SJSA1 (cell line): ENCODE measurements around the gene DLG2. TPM values are rescaled to one million over a fixed set of nuclear protein-coding genes. Genes with fewer than 3 reads are reported as not detected.

Experiments
- DNase-seq, 2 experiments: peaks; one replicate each; pipeline ENCODE4 v3.0.0-alpha.2; 2015 to 2020; ENCODE audit warnings: low spot score in 2 of 2, low read depth in 1 of 2
- H3K27ac ChIP-seq: fragments of 250-450 bp; sonication (Bioruptor Pico); 2 replicates; pipeline ENCODE4 v1.5.1; 2020; ENCODE audit warnings: mild to moderate bottlenecking, moderate library complexity
- H3K27me3 ChIP-seq: fragments of 250-450 bp; sonication (Bioruptor Pico); replicated peaks from 2 replicates; pipeline ENCODE4 v1.5.1; 2020; ENCODE audit warnings: mild to moderate bottlenecking, moderate library complexity
- H3K36me3 ChIP-seq: fragments of 250-450 bp; sonication (Bioruptor Pico); 2 replicates; pipeline ENCODE4 v1.5.1; 2020; ENCODE audit warnings: mild to moderate bottlenecking
- H3K4me1 ChIP-seq: fragments of 250-450 bp; sonication (Bioruptor Pico); replicated peaks from 2 replicates; pipeline ENCODE4 v1.6.1; 2021; ENCODE audit warnings: mild to moderate bottlenecking
- H3K4me3 ChIP-seq: fragments of 250-450 bp; sonication (Bioruptor Pico); 2 replicates; pipeline ENCODE4 v1.5.1; 2020; ENCODE audit warnings: mild to moderate bottlenecking
- H3K9me3 ChIP-seq: fragments of 250-450 bp; sonication (Bioruptor Pico); replicated peaks from 2 replicates; pipeline ENCODE4 v1.5.1; 2020; ENCODE audit warnings: mild to moderate bottlenecking
- total RNA-seq: library from RNA; depleted of rRNA; stranded (reverse); fragments of >200 nt; shearing (Covaris generic); gene quantifications from 2 replicates; pipeline ENCODE4 v1.2.3, GENCODE V29; 2014

DLG2 gene
- total RNA-seq, 1 experiment from 2014 or later: 0.13 TPM

- H3K36me3 ChIP-seq: no peaks in the 10 kb centered on the region
- H3K27me3 ChIP-seq: no peaks in the 10 kb centered on the region; the same call in 1 of the 2 replicates
- no peaks in the 10 kb centered on the region for H3K9me3 ChIP-seq
- H3K27ac ChIP-seq: no peak overlapping the region
- H3K4me3 ChIP-seq: no peak overlapping the region
- no peaks in the 10 kb centered on the region for H3K4me1 ChIP-seq
- DNase-seq: no peak
Observed at GRCh38 chr11:85572056-85572455, 55.1 kb downstream of the DLG2 start.

GRCh38 chr11:85569525-85569924 is 57.6 kb downstream of the DLG2 start:
- Histone ChIP-seq H3K36me3 (no peaks in the 10 kb centered on the region), H3K27me3 (no peaks in the 10 kb centered on the region; the same call in 1 of the 2 replicates), H3K9me3 (no peaks in the 10 kb centered on the region), H3K4me1 (no peaks in the 10 kb centered on the region), H3K27ac (no peak overlapping the region), H3K4me3 (no peak overlapping the region)
- no peak for DNase-seq

GRCh38 chr11:85558411-85558810 is 68.7 kb downstream of the DLG2 start:
- Histone ChIP-seq H3K9me3 (no peaks in the 10 kb centered on the region), H3K4me1 (no peaks in the 10 kb centered on the region), H3K36me3 (no peaks in the 10 kb centered on the region), H3K27me3 (no peaks in the 10 kb centered on the region), H3K27ac (no peak overlapping the region), H3K4me3 (no peak overlapping the region)
- no peak for DNase-seq

DNA sequence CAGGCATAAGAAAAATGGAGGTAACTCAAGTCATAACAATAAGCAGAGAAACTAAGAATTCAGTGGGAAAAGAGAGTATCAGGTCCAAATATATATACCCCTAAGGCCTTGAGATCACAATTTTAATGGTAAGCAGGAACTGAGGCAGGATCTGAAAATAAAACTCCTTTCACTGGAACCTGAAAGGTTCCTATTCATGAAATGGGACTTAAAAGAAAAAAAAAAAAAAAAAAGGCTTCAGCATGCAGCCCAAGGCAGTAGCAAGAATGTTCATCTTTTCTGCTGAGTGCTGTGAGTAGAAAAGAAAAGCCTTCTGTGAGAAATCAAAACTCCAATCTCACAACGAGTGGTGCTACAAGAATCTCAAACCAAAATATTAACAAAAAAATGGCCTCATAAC is 75.3 kb downstream of the DLG2 start:
- no peaks in the 10 kb centered on the region for H3K4me1 ChIP-seq
- H3K36me3 ChIP-seq: no peaks in the 10 kb centered on the region
- no peaks in the 10 kb centered on the region for H3K9me3 ChIP-seq
- no peak overlapping the region for H3K4me3 ChIP-seq
- H3K27ac ChIP-seq: no peak overlapping the region
- H3K27me3 ChIP-seq: no peaks in the 10 kb centered on the region
- DNase-seq: no peak

DNA sequence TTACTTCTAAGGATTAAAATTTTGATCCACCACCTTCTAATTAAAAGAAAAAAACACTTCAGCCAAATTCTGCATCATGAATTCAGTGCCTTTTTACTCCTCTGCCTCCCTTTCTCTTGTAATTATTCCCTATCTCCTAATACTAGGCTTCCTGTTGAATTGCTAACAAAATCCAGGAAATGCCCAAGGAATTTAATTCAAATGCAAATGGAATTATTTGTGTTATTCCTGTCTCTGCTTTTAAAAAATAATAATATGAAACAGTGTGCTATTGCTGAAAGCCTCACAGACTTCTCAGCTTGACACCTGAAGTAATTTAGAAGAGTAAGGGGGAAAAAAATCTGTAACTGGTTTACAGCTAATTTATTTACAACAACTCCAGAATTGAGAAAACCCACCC is 85.5 kb downstream of the DLG2 start:
- Histone ChIP-seq H3K4me1 (no peaks in the 10 kb centered on the region), H3K27me3 (no peaks in the 10 kb centered on the region), H3K9me3 (no peaks in the 10 kb centered on the region), H3K36me3 (no peaks in the 10 kb centered on the region), H3K27ac (no peak overlapping the region), H3K4me3 (no peak overlapping the region)
- no peak for DNase-seq

- H3K36me3 ChIP-seq: no peaks in the 10 kb centered on the region
- H3K4me1 ChIP-seq: no peaks in the 10 kb centered on the region
- DNase-seq: no peak
- no peak overlapping the region for H3K4me3 ChIP-seq
- H3K27ac ChIP-seq: no peak overlapping the region
- H3K9me3 ChIP-seq: no peaks in the 10 kb centered on the region
- no peaks in the 10 kb centered on the region for H3K27me3 ChIP-seq
Observed at GRCh38 chr11:85540635-85541205, 86.4 kb downstream of the DLG2 start.

DNA sequence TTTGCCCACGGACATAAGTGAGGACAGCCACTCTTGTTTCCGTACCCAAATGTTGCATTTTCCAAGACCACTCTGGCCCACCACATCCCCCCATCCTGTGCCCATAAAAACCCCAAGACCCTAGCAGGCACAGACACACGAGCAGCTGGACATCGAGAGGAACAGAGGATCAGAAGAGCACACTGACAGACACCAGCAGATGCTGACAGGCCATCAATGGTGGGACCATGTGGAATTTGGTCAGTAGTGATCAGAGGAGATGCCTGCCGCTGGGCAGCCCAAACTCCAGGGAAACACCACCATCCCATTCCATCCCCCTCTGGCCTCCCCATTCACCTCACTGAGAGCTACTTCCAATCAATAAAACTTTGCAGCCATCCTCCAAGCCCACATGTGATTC is 87.0 kb downstream of the DLG2 start:
- Histone ChIP-seq H3K4me1 (no peaks in the 10 kb centered on the region), H3K27ac (no peak overlapping the region), H3K4me3 (no peak overlapping the region), H3K27me3 (no peaks in the 10 kb centered on the region), H3K9me3 (no peaks in the 10 kb centered on the region), H3K36me3 (no peaks in the 10 kb centered on the region)
- DNase-seq: no peak

- no peaks in the 10 kb centered on the region for H3K9me3 ChIP-seq
- DNase-seq: no peak
- no peaks in the 10 kb centered on the region for H3K36me3 ChIP-seq
- H3K4me1 ChIP-seq: no peaks in the 10 kb centered on the region
- no peak overlapping the region for H3K27ac ChIP-seq
- H3K4me3 ChIP-seq: no peak overlapping the region
- H3K27me3 ChIP-seq: no peaks in the 10 kb centered on the region
Observed at GRCh38 chr11:85539740-85540139, 87.4 kb downstream of the DLG2 start.

DNA sequence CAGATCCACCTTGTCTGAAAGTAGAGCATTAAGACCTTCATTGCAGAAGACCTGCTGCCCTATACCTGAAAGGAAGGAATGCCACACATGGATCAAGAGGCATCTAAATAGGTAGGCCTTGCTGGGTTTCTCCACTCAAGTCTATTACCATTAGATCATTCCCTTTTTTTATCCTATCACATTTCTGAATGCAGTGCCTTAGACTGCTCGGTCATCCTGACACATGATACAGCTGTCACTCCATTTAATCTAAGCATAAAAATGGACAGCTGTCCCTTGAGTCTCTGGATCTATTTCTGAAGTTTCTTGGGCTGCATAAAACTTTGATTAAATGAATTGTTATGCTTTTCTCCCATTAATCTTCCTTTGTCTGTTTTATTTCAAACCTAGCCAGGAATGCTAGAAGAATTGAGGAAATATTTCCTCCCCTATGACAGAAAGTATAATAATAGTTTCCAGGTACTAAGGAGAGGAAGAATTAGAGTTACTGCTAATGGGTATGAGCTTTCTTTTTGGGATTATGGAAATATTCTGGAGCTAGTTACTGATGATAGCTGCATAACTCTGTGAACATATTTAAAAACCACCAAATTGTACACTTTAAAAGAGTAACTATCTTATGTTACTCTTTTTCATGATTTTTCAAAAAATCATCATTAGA is 88.0 kb downstream of the DLG2 start:
- DNase-seq: no peak
- Histone ChIP-seq H3K27ac (no peak overlapping the region), H3K4me3 (no peak overlapping the region), H3K36me3 (no peaks in the 10 kb centered on the region), H3K27me3 (no peaks in the 10 kb centered on the region), H3K4me1 (no peaks in the 10 kb centered on the region), H3K9me3 (no peaks in the 10 kb centered on the region)

- Histone ChIP-seq H3K4me1 (no peaks in the 10 kb centered on the region), H3K27ac (no peak overlapping the region), H3K27me3 (no peaks in the 10 kb centered on the region), H3K4me3 (no peak overlapping the region), H3K36me3 (no peaks in the 10 kb centered on the region), H3K9me3 (no peaks in the 10 kb centered on the region)
- DNase-seq: no peak
Observed at GRCh38 chr11:85536438-85536837, 90.7 kb downstream of the DLG2 start.

DNA sequence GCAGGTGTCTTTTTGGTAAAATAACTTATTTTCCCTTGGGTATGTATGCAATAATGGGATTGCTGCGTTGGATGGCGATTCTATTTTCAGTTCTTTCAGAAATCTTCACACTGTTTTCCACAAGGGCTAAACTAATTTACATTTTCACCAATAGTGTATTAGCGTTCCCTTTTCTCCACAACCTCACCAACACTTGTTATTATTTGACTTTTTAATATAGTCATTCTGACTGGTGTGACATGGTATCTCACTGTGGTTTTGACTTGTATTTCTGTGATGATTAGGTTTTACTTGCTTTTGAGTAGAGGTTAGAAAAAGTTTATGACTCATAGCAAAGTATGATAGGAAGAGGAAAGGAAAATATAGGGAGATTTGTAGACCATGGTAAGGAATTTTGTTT is 92.3 kb downstream of the DLG2 start:
- Histone ChIP-seq H3K4me1 (no peaks in the 10 kb centered on the region), H3K27ac (no peak overlapping the region), H3K4me3 (no peak overlapping the region), H3K27me3 (no peaks in the 10 kb centered on the region), H3K9me3 (no peaks in the 10 kb centered on the region), H3K36me3 (no peaks in the 10 kb centered on the region)
- DNase-seq: no peak

DNA sequence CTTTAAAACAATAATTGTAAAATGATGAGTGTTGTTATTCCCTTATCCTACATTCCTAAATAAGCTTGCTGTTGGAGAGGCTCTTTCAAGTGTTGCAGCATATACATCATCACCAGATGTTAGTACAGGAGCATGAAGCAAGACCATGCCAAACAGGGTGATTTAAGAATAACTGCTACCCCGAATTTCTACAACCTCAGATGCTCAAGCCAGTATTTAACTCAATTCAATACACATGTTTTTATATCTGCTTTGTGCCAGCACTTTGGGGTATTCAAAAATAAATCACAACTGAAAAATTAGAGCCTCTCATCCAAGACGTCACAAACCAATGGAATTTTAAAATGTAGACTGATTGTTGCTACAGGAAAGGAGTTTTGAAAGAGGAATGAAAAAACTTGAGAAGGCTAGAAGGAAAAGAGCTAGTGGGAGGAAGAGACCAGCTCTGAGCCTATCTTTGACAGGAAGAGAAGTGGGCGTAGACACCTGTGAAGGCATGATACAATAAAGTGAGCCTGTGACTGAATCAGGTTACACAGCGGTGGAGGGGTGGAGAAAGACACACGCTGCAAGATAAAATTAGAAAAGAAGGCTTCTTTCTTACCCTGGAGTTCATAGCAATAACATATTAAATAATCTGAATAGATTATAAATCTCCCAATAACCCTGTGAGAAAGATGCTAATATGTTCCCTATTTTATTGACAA is 95.8 kb downstream of the DLG2 start:
- no peak for DNase-seq
- H3K27ac ChIP-seq: no peak overlapping the region
- H3K4me3 ChIP-seq: no peak overlapping the region
- H3K4me1 ChIP-seq: no peaks in the 10 kb centered on the region
- H3K9me3 ChIP-seq: no peaks in the 10 kb centered on the region
- H3K27me3 ChIP-seq: no peaks in the 10 kb centered on the region
- no peaks in the 10 kb centered on the region for H3K36me3 ChIP-seq

DNA sequence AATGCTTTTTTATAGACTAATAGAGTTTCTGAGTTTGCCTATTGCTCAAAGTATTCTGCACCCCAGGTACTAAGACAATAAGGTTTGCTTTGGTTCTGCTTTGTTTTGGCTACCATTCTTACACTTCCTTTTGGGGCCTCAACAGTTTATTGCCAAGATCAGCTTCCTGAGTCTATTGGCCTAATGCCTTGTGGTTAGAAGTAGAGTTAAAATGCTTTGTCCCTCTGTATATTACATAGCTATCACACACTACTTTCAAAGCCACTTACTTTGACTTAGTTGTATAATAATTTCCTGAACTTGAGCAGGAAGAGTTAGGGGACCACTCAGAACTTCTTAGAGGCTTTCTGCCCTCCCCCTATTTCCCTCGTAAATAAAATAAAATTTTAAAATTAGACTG is 96.5 kb downstream of the DLG2 start:
- H3K36me3 ChIP-seq: no peaks in the 10 kb centered on the region
- H3K27ac ChIP-seq: no peak overlapping the region
- no peaks in the 10 kb centered on the region for H3K9me3 ChIP-seq
- no peak overlapping the region for H3K4me3 ChIP-seq
- H3K27me3 ChIP-seq: no peaks in the 10 kb centered on the region
- no peak for DNase-seq
- no peaks in the 10 kb centered on the region for H3K4me1 ChIP-seq

- Histone ChIP-seq H3K27ac (no peak overlapping the region), H3K4me1 (no peaks in the 10 kb centered on the region), H3K36me3 (no peaks in the 10 kb centered on the region)
Observed at GRCh38 chr11:85526564-85526963, 100.6 kb downstream of the DLG2 start.

More at GRCh38 chr11:85526564-85526963, 100.6 kb downstream of the DLG2 start:
- Histone ChIP-seq H3K9me3 (no peaks in the 10 kb centered on the region), H3K4me3 (no peak overlapping the region), H3K27me3 (no peaks in the 10 kb centered on the region)
- DNase-seq: no peak
